ENCODE data around the gene LSAMP.

LSAMP gene

DNA sequence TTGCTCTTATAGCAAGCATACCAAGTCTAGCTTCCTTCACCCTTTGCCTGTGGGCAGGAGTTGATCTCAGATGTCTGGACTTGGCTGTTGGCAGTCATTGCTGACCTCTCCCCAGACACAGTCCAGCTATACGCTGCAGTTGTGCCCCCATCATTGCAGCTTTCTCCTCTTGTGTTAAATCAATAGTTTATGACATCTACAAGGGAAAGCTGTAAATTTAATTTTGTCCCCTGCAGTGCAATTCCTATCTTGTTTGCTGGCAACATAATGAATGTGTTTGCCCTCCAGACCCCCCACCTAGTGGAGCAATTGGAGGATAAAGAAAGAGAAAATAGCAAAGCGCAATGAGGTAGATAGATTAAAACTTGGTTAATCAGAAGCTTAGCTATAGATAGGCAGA is 280.2 kb downstream of the LSAMP start:
- no peak for DNase-seq (ENCODE audit: low read depth in 3 of 3)

DNA sequence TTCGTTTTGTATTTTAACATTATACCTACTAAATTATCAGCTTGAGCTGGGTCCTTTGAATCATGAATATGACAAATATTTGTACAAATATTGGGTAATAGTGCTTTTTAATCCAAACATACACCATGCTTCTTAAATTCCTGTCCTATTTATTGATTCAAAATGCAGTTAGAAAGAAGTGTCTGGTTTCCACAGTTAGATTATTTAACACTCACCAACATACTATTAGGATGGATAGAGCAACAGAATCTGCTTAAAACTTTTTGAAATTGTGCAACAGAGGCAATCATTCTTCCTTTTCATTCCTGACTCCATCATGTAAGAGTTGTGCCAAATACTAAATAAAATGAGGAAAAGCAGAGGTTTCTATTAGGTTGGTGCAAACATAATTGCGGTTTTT is 281.2 kb downstream of the LSAMP start:
- DNase-seq (ENCODE audit: low read depth in 3 of 3): no peak

DNA sequence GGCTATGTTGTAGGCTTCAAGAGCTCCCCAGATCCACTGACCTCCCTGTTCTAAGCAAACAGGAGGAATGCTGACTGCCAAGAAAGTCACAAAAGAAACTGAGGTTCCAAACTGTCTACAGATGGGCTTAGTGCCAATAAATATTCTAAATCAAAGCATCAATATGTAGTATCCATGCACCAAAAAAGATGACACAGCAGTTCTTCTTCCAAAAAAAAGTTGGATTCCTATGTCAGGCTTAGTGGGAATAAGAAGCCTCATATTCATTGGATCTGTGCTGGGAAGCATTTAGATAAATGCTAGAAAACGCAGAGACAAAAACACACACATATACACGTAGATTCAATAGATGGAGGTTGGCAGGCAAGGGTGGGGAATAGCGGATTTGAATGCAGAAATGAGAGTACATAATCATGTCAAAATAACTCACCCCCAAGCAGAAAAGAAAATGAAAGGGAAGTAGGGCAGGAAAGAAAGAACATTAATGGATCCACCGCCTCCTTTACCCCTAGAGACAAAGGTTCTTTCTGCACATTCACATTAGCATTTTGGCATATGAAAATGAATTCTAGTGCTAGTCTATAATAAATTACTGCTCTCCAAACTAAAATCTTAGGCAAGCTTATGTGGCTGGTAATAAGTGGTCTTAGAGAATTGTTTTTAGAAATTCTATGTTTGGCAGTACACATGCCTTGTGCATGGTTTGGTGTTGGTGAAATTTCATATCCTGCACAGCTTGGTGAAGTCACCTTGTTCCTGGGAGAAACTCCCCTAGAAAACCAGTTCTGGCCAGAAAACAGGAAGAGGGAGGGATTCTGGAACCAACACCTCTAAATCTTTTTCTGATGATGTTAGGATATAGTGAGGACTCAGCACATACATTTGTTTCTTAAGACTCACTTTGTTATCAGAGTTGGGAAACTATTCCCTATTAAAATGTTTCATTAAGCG is 283.4 kb downstream of the LSAMP start:
- DNase-seq (ENCODE audit: low read depth in 3 of 3): no peak

DNA sequence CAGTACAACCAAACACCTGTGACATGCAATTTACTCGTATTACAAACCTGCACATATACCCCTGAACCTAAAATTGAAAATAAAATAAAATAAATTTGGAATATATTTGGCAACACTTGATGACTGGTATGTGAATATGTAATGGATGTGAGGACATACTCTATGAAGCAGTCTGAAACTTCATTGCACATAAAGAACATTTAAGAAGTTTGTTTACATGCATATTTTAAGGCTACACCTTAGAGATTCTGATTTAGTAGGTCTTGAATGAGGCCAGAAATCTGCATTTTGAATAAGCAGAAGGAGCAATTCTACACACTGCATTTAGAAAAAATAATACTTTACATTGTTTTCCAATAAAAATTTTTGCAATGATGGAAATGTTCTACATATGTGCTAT is 284.7 kb downstream of the LSAMP start:
- DNase-seq (ENCODE audit: low read depth in 3 of 3): no peak

DNA sequence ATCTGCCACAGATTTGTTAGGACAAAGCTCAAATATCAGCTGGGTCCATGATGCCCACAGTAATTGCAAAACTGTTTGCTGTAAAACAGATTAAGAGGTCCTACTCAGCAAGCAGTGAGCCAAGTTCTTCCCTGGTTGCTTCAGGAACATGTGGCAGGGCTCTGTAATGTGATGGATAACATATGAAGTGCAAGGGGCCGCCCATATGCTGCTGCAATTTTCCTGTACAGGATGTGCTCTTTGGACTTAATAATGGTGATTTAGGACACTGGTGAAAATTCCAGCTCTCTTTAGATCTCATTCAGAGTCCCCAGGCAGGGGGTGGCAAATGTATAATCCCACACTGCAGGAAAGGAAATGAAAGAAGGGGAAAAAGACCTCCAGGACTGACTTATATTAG is 289.4 kb downstream of the LSAMP start:
- no peak for DNase-seq (ENCODE audit: low read depth in 3 of 3)

DNA sequence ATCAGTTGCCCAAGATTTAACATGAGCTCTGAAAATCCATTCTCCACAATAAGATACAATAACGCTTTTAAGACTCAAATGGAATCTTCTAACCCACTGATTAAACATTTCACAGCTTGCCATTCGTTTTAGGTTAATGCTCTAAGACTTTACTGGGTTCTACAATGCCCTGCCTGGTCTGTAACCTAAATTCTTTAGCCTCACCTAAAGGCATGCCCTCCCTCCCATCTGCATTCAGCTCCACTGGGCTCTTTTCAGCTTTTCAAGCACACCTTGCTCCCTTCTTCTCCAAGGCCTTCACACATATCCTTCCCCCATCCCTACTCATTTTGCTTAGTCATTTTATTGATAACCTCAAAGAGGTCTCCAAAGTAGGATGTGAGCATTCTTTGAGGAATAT is 290.9 kb downstream of the LSAMP start:
- DNase-seq (ENCODE audit: low read depth in 3 of 3): no peak

DNA sequence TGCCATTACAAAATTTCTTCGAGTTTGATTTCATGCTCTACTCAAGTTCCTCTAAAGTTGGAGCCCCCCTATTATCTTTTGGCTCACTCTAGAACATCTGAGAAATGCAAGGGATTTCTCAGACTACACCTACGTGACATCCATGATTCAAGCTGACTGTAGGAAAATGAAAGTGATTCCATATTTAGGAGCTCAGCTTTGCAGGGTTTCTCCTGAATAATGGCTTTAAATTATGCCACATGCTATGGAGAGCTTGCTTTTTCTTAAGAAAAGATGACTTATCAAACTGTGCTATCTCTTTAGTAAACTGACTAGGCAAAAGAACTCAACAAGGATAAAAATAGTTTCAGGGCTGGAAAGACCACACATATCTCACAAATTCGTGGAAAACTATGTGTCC is 292.1 kb downstream of the LSAMP start:
- no peak for DNase-seq (ENCODE audit: low read depth in 3 of 3)

DNA sequence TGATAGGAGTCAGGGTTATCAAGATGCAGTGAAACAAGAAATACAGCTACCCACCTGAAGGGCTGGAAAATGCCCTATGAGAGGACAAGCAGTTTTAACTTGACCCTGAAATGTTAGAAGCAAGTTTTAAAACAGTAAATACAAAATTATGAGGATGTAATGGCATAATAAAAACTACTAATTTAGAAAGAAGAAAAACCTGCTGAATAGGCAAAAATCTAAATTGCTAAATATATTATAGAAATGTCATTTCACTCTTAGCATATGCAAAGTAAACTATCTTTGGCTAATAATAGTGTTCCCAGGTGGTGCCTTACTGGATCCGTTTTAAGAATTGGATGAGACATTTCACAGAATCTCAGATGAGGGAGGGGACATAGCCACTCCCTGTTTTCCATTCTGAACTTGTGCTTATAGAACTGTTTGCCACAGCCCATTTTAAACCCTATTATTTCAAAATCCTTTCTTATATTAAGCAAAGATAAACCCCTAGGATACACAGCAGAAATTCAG is 294.6 kb downstream of the LSAMP start:
- no peak for DNase-seq (ENCODE audit: low read depth in 3 of 3)

DNA sequence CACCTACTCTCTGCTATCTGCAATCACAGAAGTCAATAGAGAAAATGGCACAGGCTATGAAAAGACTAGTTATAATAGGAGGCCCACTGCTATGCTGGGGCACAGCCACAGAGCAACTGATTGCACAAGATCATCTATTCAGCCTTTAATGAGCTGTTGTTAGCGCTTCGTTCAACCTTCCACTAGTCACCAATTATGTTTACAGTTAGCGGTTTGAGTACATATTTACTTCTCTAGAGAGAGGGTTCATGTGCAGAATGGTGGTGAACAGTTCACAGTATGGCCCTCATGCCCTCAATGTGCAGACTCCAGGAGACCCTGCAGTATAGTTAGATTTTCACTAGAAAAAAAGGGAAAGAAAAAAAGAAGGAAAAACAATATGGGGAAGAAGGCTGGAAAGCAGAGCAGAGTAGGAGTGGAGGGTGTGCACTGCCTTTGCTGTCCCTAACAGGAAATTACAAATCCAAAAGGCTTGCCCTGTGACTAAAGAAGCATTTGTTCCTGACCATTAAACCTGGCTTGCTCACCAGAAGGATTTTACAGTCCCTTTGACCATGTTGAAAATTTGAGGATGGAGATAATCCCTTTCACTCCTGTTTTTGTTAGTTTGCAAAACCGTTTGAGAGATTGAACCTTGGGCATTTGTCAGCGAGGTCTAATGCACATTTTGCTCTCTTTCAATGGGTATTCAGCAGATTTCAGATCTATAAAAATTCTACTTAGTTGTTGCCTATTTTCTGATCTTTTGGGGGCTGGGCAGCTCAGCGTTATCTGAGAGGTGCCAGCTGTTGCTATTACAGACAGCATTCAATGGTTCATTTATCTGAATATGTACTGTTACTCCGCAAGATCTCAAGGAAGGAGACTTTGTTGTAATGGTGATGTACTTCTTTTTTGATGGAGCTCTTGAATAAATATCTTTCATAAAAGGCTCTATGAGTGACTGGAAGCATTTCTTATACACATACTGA is 296.1 kb downstream of the LSAMP start:
- no peak for DNase-seq (ENCODE audit: low read depth in 3 of 3)

DNA sequence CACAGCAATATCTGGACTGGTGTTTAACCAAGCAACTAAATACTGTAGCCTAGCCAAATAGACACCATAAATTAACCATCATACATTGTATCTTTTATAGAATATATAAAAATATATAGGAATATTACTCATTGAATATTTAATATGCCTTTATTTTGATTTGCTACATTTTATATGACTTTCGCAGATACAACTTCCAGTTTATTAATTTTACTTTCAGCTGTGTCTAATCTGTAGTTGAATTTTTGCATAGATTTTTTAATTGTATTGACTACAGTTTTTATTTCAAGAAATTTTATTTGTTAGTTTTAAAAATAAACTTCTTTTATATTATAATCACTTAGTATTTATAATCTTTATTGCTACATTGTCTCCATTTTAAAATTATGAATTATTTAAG is 299.7 kb downstream of the LSAMP start:
- no peak for DNase-seq (ENCODE audit: low read depth in 3 of 3)

DNA sequence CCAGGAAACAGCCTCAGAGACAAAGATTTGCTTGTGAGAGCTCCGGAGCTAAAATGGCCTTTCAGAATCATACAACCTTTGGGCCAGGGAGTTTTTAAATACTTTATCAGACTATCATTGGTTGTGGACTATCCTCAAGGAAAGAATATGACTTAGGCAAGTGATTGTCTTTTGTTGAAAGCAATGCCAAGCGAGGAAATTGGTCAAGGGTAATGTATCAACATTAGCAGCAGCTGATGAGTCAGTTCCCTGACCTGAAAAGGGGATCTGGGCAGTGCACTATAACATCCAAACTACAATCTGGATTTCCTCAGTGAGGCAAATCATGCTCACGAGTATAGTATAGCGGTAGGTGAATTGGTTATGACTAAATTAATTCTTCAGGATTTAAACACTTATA is 303.6 kb downstream of the LSAMP start:
- DNase-seq (ENCODE audit: low read depth in 3 of 3): no peak

DNA sequence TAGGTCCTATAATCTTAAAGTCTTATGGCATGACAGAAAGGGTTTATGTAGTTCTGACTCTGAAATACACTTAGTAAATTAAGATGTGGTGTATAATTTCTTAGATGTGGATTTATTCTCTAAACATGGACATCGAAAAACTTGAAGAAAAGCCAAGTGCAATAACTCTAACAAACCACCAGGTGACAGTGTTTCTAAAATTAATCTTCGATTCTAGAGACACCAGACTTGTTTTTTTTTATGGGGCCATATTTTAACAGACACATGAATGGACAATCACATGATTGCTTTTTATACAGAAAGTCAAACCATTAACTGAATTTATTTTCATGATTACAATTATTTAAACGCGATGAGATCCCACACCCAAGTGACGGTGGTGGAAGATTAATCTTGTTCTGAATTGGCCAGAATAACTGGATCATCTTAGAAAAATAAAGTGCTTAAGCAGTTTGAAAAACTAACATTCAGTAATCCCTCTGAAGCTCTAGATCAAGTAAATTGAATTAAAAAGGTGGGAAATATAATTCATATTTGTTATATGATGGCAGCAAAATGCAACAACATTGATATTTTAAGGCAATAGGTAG is 305.1 kb downstream of the LSAMP start:
- no peak for DNase-seq (ENCODE audit: low read depth in 3 of 3)

DNA sequence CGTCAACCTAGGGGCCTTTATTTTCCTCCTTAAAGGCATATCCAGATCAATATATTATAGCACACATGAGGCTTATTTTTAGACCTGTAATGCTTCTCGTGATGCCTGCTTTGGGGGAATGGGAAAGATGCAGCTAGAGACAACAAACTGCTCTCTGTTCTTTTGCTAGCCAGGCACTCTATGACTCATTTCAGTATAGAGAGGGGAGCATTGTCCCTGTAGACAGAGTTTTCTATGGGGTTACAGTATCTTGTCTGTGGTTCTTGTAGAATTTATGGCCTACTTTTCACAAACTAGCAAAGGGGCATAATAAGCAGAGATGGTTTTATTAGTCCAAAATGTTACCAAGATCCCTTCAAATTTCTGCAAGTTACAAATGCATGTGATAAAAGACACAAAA is 305.6 kb downstream of the LSAMP start:
- no peak for DNase-seq (ENCODE audit: low read depth in 3 of 3)

DNA sequence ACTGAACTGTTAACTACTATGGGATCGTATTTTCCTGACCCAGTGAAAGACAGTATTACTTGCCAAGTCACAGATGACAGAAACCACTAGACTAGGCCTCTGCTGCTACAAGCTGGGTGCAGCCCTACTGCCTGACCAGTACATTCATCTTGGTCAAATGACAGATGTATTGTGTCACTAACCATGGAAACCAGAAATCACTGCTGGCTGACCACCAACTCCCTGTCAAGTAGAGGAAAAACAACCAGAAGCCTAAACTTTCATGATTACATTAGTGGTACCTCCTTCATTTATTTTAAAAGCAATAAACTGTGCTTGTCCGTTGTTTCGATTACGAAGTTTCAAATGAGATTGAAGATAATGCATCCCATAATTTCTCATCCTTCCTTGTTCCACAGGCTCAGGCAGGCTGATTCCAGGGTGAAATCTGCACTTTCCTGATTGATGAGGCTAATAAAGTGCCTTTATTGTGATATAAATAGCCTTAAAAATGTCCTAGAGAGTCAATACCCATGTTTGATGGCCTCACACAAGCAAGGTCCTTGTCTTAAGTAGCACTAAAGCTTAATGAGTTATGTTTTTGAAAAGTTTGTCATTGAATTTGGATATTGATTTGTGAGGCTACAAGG is 309.7 kb downstream of the LSAMP start:
- no peak for DNase-seq (ENCODE audit: low read depth in 3 of 3)

DNA sequence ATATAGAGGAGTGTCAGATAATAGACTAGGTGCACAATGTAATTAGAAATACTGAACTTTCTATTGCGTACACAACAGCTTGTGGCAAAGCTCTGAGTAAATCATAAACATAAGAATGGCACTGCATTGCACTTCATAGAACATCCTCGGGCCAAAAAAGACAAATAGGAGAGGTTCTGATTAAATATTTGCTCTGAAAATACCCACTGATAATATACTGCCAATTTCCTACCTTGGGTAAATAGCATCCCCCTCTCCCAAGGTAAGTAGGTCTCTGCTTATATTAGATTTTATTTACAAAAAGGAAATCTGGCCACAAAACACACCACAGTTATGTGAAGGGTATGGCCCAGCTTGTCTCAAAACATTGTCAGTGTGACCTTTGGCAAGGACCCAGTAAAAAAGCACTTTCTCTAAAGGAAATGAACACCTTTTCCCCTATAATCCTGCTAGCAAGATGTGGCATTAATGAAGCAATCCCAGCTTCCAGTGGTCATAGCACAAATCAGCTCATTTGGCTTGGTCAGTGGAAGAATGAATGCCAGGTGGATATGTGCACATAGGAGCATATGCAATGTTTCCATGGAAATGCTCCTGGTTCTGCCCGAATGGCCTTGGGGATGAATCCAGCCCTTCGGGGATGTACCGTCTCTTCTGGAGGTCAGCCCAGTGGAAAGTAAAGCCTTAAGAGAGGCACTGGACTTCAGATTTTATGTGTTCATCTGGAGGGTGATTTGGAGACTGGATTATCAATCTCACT is 315.9 kb downstream of the LSAMP start:
- DNase-seq (ENCODE audit: low read depth in 3 of 3): no peak

DNA sequence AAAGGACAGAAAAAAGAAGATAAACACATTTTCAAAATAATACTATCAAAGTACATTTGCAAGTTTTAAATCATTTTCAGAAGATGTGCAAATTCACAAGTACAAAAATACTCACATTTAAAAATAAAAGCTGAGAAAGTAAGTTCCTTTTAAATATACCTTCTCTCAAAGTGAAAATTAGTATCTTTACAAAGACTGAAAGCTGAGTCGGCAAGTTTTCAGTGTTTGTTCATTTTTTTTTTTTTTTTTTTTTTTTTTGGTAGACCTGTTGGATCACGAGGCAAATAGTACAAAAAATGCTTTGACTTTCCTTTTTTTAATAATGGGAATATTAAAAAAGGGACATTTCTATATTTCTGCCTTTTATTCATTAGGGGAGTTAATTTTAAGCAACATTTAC is 317.8 kb downstream of the LSAMP start:
- no peak for DNase-seq (ENCODE audit: low read depth in 3 of 3)

DNA sequence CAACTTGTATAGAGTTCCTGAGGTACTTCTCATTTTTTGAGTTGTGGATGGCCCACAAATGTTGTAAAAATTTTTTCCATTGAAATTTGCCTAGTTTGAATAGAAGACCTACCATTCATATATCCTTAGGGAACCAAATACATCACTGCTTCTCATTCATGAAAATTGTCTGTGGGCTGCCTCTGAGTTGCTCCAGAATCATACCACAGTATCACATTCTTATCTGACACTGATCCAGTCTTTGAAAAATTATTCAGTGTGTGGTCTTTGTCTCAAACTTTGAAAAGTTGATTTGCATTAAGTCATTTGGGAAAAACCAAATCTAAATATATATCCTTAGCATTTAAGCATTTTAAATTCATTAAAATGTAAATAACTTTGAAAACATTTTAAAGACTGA is 321.1 kb downstream of the LSAMP start:
- no peak for DNase-seq (ENCODE audit: low read depth in 3 of 3)

DNA sequence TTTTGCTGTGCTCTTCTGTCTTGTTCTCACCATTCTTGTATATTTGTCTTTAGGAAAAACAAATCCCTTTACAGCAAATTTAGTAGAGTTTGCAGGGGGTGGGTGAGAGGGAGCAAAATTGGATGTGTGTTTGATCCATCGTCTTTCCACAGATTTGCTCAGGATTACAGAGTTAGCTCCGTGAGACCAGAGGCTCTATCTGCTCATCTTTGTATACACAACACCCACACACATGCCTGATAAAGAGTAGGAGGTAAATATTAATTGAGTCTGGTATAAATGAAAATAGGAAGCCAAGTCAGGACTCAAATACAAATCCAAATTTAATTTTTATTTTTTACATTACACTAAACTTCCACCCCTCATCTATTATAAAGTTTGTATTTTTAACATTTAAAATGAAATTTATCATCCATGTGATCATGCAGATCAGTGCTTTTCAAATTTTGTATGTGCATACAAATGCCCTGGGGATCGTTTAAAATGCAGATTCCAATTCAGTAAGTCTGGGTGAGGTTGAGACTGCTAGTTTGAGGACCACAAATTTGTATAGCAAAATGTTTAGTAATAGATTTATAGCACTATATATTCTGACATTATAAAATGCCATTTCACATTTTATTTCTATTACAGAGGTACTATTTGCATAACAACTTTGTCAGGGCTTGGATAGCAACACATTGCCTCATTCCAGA is 326.7 kb downstream of the LSAMP start:
- no peak for DNase-seq (ENCODE audit: low read depth in 3 of 3)

DNA sequence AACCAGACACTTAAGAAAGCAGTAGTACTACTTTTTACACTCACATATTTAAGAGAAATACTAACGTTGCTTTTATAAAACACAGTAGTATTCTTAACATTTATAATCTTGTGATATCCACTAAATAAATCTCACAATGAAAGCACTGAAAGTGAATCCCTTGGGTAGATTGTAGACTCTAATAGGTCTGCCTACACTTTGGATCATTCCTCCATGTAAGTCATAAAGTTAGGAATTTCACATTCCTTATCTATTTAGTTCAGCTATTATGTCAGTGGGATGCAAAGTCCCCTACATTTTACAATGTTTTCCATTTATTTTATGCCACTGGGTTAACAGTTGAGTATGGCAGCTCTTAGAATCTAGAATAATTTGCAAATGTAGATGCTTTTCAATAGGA is 330.7 kb downstream of the LSAMP start:
- DNase-seq (ENCODE audit: low read depth in 3 of 3): no peak

DNA sequence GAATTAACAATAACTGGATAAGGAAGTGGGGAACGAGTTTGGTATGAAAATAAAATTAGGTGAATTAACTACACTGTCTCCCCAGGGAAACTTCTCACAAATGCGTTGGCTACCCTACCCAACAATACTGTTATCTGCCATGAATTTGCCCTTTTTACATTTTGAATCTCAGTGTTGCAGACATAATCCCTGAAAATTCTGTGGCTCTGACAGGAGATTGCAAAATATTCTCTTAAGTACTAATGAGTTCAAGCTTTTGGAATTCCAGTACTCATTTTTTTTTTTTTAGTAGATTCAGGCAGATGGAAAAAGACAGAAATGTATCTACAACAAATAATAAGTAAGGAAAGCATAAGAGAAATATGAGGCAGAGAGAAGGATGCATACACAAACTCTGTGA is 332.6 kb downstream of the LSAMP start:
- no peak for DNase-seq (ENCODE audit: low read depth in 3 of 3)

Data from stimulated activated CD4-positive, alpha-beta T cell treated with anti-CD3 and anti-CD28 coated beads, TNF-alpha, amount 100 ng/mL, for 24 hours (primary cell).